SK-N-SH (cell line): ENCODE data around the gene ICAM5. TPM values are rescaled to one million over a fixed set of nuclear protein-coding genes. Genes with fewer than 3 reads are reported as not detected.

Experiments used
- CTCF ChIA-PET: fragments of 300-600, 350-600 bp; formaldehyde crosslinking; extraction: SDS; loops from one replicate; lab custom pipeline; 2021; lab: Yijun Ruan, JAX
- POLR2A ChIA-PET: fragments of 350-600 bp; sonication (Branson Sonifier 250); formaldehyde crosslinking; extraction: SDS; loops from one replicate; lab custom pipeline; 2020; ENCODE audit warnings: antibody characterized with exemption, inconsistent platforms; lab: Yijun Ruan, JAX
- DNase-seq: peaks from one replicate; pipeline ENCODE4 v3.0.0; 2012
- H2AFZ ChIP-seq: fragments of 200-600 bp; sonication (generic); 2 replicates; pipeline ENCODE4 v1.8.1; 2016; ENCODE audit warnings: antibody characterized with exemption, mild to moderate bottlenecking, low read depth
- H3F3A ChIP-seq: fragments of 200-600 bp; sonication (generic); replicated peaks from 2 replicates; pipeline ENCODE3; 2016; ENCODE audit warnings: antibody characterized with exemption, mild to moderate bottlenecking; ENCODE audit not compliant: insufficient read depth
- H3K27ac ChIP-seq, 2 experiments: fragments of 200-500 bp in 1 of 2; fragments of 200-600 bp in 1 of 2; sonication (Bioruptor generic) in 1 of 2; sonication (generic), shearing (Covaris generic) in 1 of 2; 2 replicates each; pipeline versions ENCODE4 v1.5.1 to v1.6.1; 2014 to 2016; ENCODE audit warnings: low read depth in 2 of 2, inconsistent platforms in 1 of 2, low read length in 1 of 2, mild to moderate bottlenecking in 1 of 2, mixed read lengths in 1 of 2
- H3K27me3 ChIP-seq: fragments of 200-600 bp; sonication (generic), shearing (Covaris generic); 2 replicates; pipeline ENCODE4 v1.6.1; 2016; ENCODE audit warnings: mixed run types; ENCODE audit not compliant: insufficient read depth
- H3K36me3 ChIP-seq, 2 experiments: fragments of 200-500 bp in 1 of 2; fragments of 200-600 bp in 1 of 2; sonication (Bioruptor generic) in 1 of 2; sonication (generic) in 1 of 2; replicated peaks in 1 of 2; 2 replicates each; pipeline versions ENCODE3 to v1.5.1; 2014 to 2016; ENCODE audit warnings: low read length in 1 of 2, mild to moderate bottlenecking in 1 of 2; ENCODE audit not compliant: insufficient read depth in 2 of 2, control insufficient read depth in 1 of 2
- H3K4me1 ChIP-seq, 2 experiments: fragments of 200-500 bp in 1 of 2; fragments of 200-600 bp in 1 of 2; sonication (Bioruptor generic) in 1 of 2; sonication (generic), shearing (Covaris generic) in 1 of 2; 2 replicates each; pipeline versions ENCODE4 v1.5.1 to v1.6.1; 2014 to 2016; ENCODE audit warnings: low read depth in 1 of 2, low read length in 1 of 2, mixed run types in 1 of 2; ENCODE audit not compliant: insufficient read depth in 2 of 2, control insufficient read depth in 1 of 2
- H3K4me2 ChIP-seq: fragments of 200-600 bp; sonication (generic), shearing (Covaris generic); 2 replicates; pipeline ENCODE4 v1.6.1; 2017; ENCODE audit warnings: mixed run types
- H3K4me3 ChIP-seq, 2 experiments: fragments of 200-500 bp in 1 of 2; fragments of 200-600 bp in 1 of 2; sonication (Bioruptor generic) in 1 of 2; sonication (generic), shearing (Covaris generic) in 1 of 2; 2 replicates each; pipeline versions ENCODE4 v1.5.1 to v1.8.1; 2014 to 2016; ENCODE audit warnings: low read depth in 2 of 2, inconsistent platforms in 1 of 2, low read length in 1 of 2, mild to moderate bottlenecking in 1 of 2, mixed read lengths in 1 of 2, moderate library complexity in 1 of 2
- H3K79me2 ChIP-seq: fragments of 200-600 bp; sonication (generic); 2 replicates; pipeline ENCODE4 v1.8.1; 2017; ENCODE audit warnings: mild to moderate bottlenecking; ENCODE audit not compliant: insufficient read depth
- H3K9ac ChIP-seq: fragments of 200-600 bp; sonication (generic); 2 replicates; pipeline ENCODE4 v1.6.1; 2017; ENCODE audit warnings: mixed run types
- H3K9me2 ChIP-seq: fragments of 200-600 bp; sonication (generic); 2 replicates; pipeline ENCODE4 v1.6.1; 2017; ENCODE audit warnings: mixed run types
- H3K9me3 ChIP-seq: fragments of 200-600 bp; sonication (generic); 2 replicates; pipeline ENCODE4 v1.6.1; 2017; ENCODE audit warnings: mixed run types, mild to moderate bottlenecking, moderate library complexity
- H4K20me1 ChIP-seq: fragments of 200-600 bp; sonication (generic); 2 replicates; pipeline ENCODE4 v1.6.1; 2017; ENCODE audit warnings: mild to moderate bottlenecking, mixed run types; ENCODE audit not compliant: insufficient read depth
- GATA2 ChIP-seq: sonication (generic); formaldehyde crosslinking; IDR thresholded peaks from 2 replicates; pipeline ENCODE4 v1.5.0; 2020; ENCODE audit warnings: mild to moderate bottlenecking, missing genetic modification reagents
- MXI1 ChIP-seq: IDR thresholded peaks from 2 replicates; pipeline ENCODE4 v1.6.1; 2012; ENCODE audit warnings: mild to moderate bottlenecking, low read depth, low read length, improper control_type of control experiment
- PBX3 ChIP-seq: IDR thresholded peaks from 2 replicates; pipeline ENCODE4; 2012
- POLR2AphosphoS5 ChIP-seq: IDR thresholded peaks from 2 replicates; pipeline ENCODE4 v1.6.1; 2012; ENCODE audit warnings: low read depth, low read length
- SIN3A ChIP-seq: IDR thresholded peaks from 2 replicates; pipeline ENCODE4 v1.6.1; 2012; ENCODE audit warnings: low read depth, mild to moderate bottlenecking, low read length, moderate library complexity, borderline replicate concordance
- SMC3 ChIP-seq: IDR thresholded peaks from 2 replicates; pipeline ENCODE4 v1.6.1; 2012; ENCODE audit warnings: low read depth, low read length, improper control_type of control experiment
- WGBS: methylation state at CpG from one replicate; pipeline ENCODE4 v1.1.6; 2017; ENCODE audit warnings: low lambda C conversion rate; 5-methylcytosine and 5-hydroxymethylcytosine counted together
- polyA plus RNA-seq, 3 experiments: library from polyadenylated mRNA; depleted of rRNA; stranded (reverse); fragments of >200 nt; gene quantifications; 2 replicates each; pipeline ENCODE4 v1.2.3, GENCODE V29; 2012

Gene ICAM5
- polyA plus RNA-seq, 1 of the 3 experiments (the other 2 are of a cell fraction) = 5.2 TPM

GRCh38 chr19:10283301-10284064, 6.3 kb upstream of the ICAM5 start:
- CTCF ChIA-PET = interaction anchor here (2.0 to 7.4 kb wide), 2 partner anchors 14 to 105 kb away, joined by 5 to 65 read pairs; partner anchors contain the start of gene ICAM1
- Histone ChIP-seq H3K9me3 (no peaks in the 10 kb centered on the region), H4K20me1 (no peaks in the 10 kb centered on the region), H3F3A (peaks cover 10% of the 10 kb centered on the region), H3K4me1 (no peaks in the 10 kb centered on the region; a peak in 1 of 4 replicates), H3K36me3 (no peaks in the 10 kb centered on the region), H3K4me2 (no peak overlapping the region), H3K27me3 (no peaks in the 10 kb centered on the region), H3K27ac (no peak overlapping the region), H2AFZ (no peak overlapping the region), H3K9me2 (no peaks in the 10 kb centered on the region), H3K4me3 (no peak overlapping the region), H3K79me2 (no peaks in the 10 kb centered on the region), H3K9ac (no peak overlapping the region)
- 80% methylated on average over 19 of the region's 23 CpGs for WGBS
- TF ChIP-seq SIN3A (no peak), GATA2 (no peak), SMC3 (no peak), POLR2AphosphoS5 (no peak)
- POLR2A ChIA-PET = interaction anchor here (1.3 kb wide), 1 partner anchor 8 kb away, joined by 3 read pairs; no protein-coding TSS in a partner anchor
- DNase-seq = no peak

- DNase-seq = no peak
Measured at GRCh38 chr19:10284065-10284959, 5.4 kb upstream of the ICAM5 start.

More at GRCh38 chr19:10284065-10284959, 5.4 kb upstream of the ICAM5 start:
- Histone ChIP-seq H3K9me2 (no peaks in the 10 kb centered on the region), H3F3A (peaks cover 11% of the 10 kb centered on the region), H3K4me3 (no peak overlapping the region), H2AFZ (no peak overlapping the region), H3K27ac (no peak overlapping the region), H3K4me2 (no peak overlapping the region), H3K4me1 (peaks cover 0 to 7% of the 10 kb centered on the region in 2 experiments; a peak in 1 of 4 replicates), H3K36me3 (no peaks in the 10 kb centered on the region), H3K9ac (no peak overlapping the region), H3K9me3 (no peaks in the 10 kb centered on the region), H4K20me1 (no peaks in the 10 kb centered on the region), H3K79me2 (no peaks in the 10 kb centered on the region), H3K27me3 (no peaks in the 10 kb centered on the region; the same call in 1 of the 2 replicates)
- WGBS = 91% methylated on average over 24 of the region's 34 CpGs
- ChIA-PET POLR2A (interaction anchor here (1.3 kb wide), 1 partner anchor 7 kb away, joined by 3 read pairs; no protein-coding TSS in a partner anchor), CTCF (interaction anchor here (0.8 to 7.4 kb wide), 4 partner anchors 15 to 416 kb away, joined by 3 to 65 read pairs (median 5); partner anchors contain the start of gene ICAM1)
- no peak for TF ChIP-seq MXI1
- no peak for TF ChIP-seq PBX3
